NB4 (cell line): ENCODE data around the gene REPS2.

Experiments
- CTCF ChIP-seq: IDR thresholded peaks from one replicate; pipeline ENCODE4 v1.5.1; 2012; ENCODE audit warnings: low read depth, low read length
- POLR2A ChIP-seq: IDR thresholded peaks from 2 replicates; pipeline ENCODE4 v1.6.1; 2011; ENCODE audit warnings: mild to moderate bottlenecking; ENCODE audit not compliant: insufficient read length; ENCODE audit errors: extremely low read depth

- TF ChIP-seq CTCF (no peak), POLR2A (no peak)
Observed at GRCh38 chrX:16990839-16991238, 44.4 kb downstream of the REPS2 start.
